ENCODE results near the gene ZFHX2. TPM values are rescaled to one million over a fixed set of nuclear protein-coding genes. Genes with fewer than 3 reads are reported as not detected.

ZFHX2 gene
- total RNA-seq, 1 experiment from 2014 or later, result 3.7 TPM

DNA sequence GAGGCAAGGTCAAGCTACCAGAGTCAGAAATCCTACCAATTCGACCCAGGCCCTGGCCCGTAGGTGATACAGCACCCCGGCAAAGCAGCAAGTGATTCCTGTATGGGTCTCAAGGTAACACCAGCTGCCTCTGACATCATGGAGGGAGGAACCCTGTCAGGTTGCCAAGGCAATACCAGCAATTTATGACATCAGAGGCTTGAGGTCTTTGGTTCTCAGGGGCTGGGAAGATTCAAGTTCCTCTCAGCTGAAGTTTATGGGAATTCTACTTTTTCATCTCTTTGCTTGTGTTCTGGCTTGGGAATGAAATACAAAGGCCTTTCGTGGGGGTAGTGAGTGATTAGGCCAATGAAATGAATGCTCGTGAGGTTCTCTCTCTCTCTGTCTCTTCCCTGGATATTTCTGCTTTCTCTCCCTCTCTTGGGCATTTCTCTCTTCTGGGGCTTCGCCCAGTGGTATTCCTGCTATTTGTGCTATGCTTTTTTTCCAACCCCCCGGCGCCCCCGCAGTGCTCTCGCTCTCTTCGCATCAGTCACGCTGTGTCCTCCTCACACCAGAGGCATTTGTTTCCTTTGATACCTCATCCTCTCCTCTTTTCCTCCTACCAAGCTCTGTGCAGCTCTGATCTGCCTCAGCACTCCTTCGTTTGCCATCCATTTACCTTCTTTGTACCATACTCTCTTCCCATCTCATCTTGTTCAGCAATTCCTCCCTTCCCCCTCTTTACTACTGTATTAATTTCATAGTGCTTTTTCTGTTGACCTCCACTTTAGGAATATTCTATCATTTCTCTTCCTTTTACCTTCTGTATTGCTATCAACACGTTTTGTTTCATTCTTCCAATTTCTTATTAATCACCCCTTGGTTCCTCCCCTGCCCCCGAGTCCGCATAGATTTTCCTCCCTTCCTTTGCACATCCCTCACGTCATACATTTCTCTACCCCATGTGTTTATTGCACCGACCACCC, 2.9 kb downstream of the ZFHX2 start:
- Mint-ChIP-seq H3K9me3 (ENCODE audit: low read depth, unreplicated experiment) (no peaks in the 10 kb centered on the region), H3K36me3 (ENCODE audit: insufficient read depth, unreplicated experiment) (no peaks in the 10 kb centered on the region), H3K4me3 (ENCODE audit: low read depth, unreplicated experiment) (no peak overlapping the region), H3K4me1 (ENCODE audit: low read depth, unreplicated experiment) (peaks cover 7% of the 10 kb centered on the region), H3K27me3 (ENCODE audit: unreplicated experiment) (peaks cover 14% of the 10 kb centered on the region), H3K27ac (ENCODE audit: unreplicated experiment) (no peak overlapping the region)
- BruUV-seq (replicated peaks), result no TSS peak
- intact Hi-C loops (cut with micrococcal nuclease; ENCODE audit: unreplicated experiment), result no loop called here
- TF ChIP-seq, protein P1, sequence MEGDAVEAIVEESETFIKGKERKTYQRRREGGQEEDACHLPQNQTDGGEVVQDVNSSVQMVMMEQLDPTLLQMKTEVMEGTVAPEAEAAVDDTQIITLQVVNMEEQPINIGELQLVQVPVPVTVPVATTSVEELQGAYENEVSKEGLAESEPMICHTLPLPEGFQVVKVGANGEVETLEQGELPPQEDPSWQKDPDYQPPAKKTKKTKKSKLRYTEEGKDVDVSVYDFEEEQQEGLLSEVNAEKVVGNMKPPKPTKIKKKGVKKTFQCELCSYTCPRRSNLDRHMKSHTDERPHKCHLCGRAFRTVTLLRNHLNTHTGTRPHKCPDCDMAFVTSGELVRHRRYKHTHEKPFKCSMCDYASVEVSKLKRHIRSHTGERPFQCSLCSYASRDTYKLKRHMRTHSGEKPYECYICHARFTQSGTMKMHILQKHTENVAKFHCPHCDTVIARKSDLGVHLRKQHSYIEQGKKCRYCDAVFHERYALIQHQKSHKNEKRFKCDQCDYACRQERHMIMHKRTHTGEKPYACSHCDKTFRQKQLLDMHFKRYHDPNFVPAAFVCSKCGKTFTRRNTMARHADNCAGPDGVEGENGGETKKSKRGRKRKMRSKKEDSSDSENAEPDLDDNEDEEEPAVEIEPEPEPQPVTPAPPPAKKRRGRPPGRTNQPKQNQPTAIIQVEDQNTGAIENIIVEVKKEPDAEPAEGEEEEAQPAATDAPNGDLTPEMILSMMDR (IDR thresholded peaks at IDR 0.05; ENCODE audit: unreplicated experiment), result no peak
- no peak for DNase-seq
- CTCF ChIA-PET, result interaction anchor here (0.5 to 1.4 kb wide), 2 partner anchors 10 to 33 kb away, joined by 3 to 8 read pairs; no protein-coding TSS in a partner anchor

DNA sequence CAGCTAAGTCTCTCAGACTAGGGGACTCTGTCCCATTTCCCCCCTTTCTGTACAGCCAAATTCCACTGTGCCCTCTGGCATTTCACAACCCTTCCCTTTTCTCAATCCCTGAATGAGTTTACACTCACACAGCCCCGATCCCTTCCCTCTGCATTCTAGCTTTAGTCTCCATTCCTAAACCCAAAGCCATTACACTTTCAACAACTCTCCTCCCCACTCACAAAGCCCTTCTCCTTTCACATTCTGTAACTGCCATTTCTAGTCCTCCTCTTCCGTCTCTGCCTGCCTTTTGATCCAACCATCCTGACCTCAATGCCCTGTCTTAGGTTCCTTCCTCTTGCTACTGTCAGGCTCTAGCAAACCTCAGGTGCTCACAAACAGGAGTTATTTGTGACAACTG, 3.6 kb downstream of the ZFHX2 start:
- Mint-ChIP-seq H3K9me3 (ENCODE audit: low read depth, unreplicated experiment) (no peaks in the 10 kb centered on the region), H3K27me3 (ENCODE audit: unreplicated experiment) (peaks cover 14% of the 10 kb centered on the region), H3K4me1 (ENCODE audit: low read depth, unreplicated experiment) (peaks cover 7% of the 10 kb centered on the region), H3K4me3 (ENCODE audit: low read depth, unreplicated experiment) (no peak overlapping the region), H3K36me3 (ENCODE audit: insufficient read depth, unreplicated experiment) (no peaks in the 10 kb centered on the region), H3K27ac (ENCODE audit: unreplicated experiment) (no peak overlapping the region)
- CTCF ChIA-PET, result interaction anchor here (0.5 kb wide), 1 partner anchor 32 kb away, joined by 3 read pairs; no protein-coding TSS in a partner anchor
- intact Hi-C loops (cut with micrococcal nuclease; ENCODE audit: unreplicated experiment), result no loop called here
- no TSS peak for BruUV-seq (replicated peaks)
- DNase-seq, result no peak
- TF ChIP-seq, protein P1 (IDR thresholded peaks at IDR 0.05; ENCODE audit: unreplicated experiment), result no peak

DNA sequence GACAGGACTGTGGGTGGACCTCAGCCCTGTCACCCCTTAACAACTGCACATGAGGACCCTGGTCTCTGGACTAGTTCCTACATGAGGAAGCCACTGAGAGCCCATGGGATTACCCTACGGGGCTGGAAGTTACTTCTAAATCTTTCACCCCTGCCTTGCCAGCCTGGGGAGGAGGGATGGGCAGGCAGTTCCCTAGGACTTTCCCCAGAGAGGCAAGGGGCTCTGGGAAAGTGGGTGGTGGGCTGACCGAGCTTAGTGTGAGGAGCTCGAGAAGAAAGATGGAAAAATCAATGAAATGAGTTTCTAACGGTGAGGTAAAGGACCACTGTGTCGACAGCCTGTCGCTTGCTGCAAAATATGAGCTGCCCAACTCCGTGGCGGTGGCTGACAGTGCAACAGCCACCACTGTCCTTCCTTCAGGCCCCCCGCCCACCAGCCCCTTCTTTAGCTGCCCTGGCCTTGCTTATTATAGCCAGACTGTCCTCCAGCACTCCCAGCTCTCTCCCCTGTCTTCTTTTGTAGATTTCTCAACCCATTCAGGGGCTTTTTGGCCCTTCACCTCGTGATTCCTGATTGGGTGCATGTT, 5.0 kb downstream of the ZFHX2 start:
- no peak for DNase-seq
- intact Hi-C loops (cut with micrococcal nuclease; ENCODE audit: unreplicated experiment), result no loop called here
- TF ChIP-seq, protein P1 (IDR thresholded peaks at IDR 0.05; ENCODE audit: unreplicated experiment), result no peak
- peaks cover 14% of the 10 kb centered on the region for H3K27me3 Mint-ChIP-seq (ENCODE audit: unreplicated experiment)
- no TSS peak for BruUV-seq (replicated peaks)
- H3K4me1 Mint-ChIP-seq (ENCODE audit: low read depth, unreplicated experiment), result peaks cover under 1% of the 10 kb centered on the region
- no peak overlapping the region for H3K4me3 Mint-ChIP-seq (ENCODE audit: low read depth, unreplicated experiment)
- no peaks in the 10 kb centered on the region for H3K9me3 Mint-ChIP-seq (ENCODE audit: low read depth, unreplicated experiment)
- no peak overlapping the region for H3K27ac Mint-ChIP-seq (ENCODE audit: unreplicated experiment)
- no peaks in the 10 kb centered on the region for H3K36me3 Mint-ChIP-seq (ENCODE audit: insufficient read depth, unreplicated experiment)
- CTCF ChIA-PET, result no interaction called here

DNA sequence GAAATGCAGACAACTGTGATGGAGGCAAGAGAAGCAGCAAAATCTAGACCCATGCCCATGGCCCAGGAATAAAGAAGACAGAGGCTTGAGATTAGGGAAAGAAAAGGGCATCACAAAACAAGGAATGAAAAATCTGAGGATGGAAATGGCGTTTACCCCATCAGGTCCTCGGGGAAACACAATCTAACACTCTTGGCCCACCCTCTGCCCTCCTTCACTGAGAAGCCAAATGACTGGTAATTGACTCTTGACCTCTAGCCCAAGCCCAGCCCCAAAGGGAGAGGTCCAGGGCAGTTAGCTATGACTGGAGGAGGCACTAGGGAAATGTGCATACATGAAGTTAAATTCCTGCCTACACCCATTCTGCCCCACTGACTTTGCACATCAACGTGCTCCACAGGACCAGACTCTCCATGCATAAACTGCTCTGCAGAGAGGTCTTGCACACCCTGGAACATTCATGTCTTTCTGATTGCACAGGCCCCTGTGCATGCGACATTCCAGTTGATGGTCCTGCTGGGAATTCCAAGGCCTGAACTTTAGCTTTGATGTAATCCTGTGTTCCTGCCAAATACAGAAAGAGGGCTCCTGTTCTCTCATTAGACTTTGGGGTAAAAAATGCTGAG, 5.7 kb downstream of the ZFHX2 start:
- Mint-ChIP-seq H3K4me3 (ENCODE audit: low read depth, unreplicated experiment) (no peak overlapping the region), H3K36me3 (ENCODE audit: insufficient read depth, unreplicated experiment) (no peaks in the 10 kb centered on the region), H3K4me1 (ENCODE audit: low read depth, unreplicated experiment) (no peaks in the 10 kb centered on the region), H3K27ac (ENCODE audit: unreplicated experiment) (no peak overlapping the region), H3K9me3 (ENCODE audit: low read depth, unreplicated experiment) (no peaks in the 10 kb centered on the region), H3K27me3 (ENCODE audit: unreplicated experiment) (peaks cover 14% of the 10 kb centered on the region)
- TF ChIP-seq, protein P1 (IDR thresholded peaks at IDR 0.05; ENCODE audit: unreplicated experiment), result no peak
- intact Hi-C loops (cut with micrococcal nuclease; ENCODE audit: unreplicated experiment), result no loop called here
- DNase-seq, result no peak
- CTCF ChIA-PET, result no interaction called here
- BruUV-seq (replicated peaks), result no TSS peak
